ENCODE results near the gene ANKRD44.

ANKRD44 gene

GRCh38 chr2:197217541-197217940, 93.0 kb downstream of the ANKRD44 start:
- no peak overlapping the region for H3K4me3 ChIP-seq (ENCODE audit: low read depth, low read length)
- DNase-seq (ENCODE audit: low read depth) = no peak

GRCh38 chr2:197216361-197216979, 94.1 kb downstream of the ANKRD44 start:
- DNase-seq (ENCODE audit: low read depth) = no peak
- no peak overlapping the region for H3K4me3 ChIP-seq (ENCODE audit: low read depth, low read length)

GRCh38 chr2:197215748-197216360, 94.7 kb downstream of the ANKRD44 start:
- no peak overlapping the region for H3K4me3 ChIP-seq (ENCODE audit: low read depth, low read length)
- no peak for DNase-seq (ENCODE audit: low read depth)

- no peak for DNase-seq (ENCODE audit: low read depth)
- H3K4me3 ChIP-seq (ENCODE audit: low read depth, low read length) = no peak overlapping the region
Observed at GRCh38 chr2:197212344-197213262, 98.0 kb downstream of the ANKRD44 start.

- no peak for DNase-seq (ENCODE audit: low read depth)
- no peak overlapping the region for H3K4me3 ChIP-seq (ENCODE audit: low read depth, low read length)
Observed at GRCh38 chr2:197211881-197212342, 98.7 kb downstream of the ANKRD44 start.

GRCh38 chr2:197210430-197210829, 100.2 kb downstream of the ANKRD44 start:
- no peak overlapping the region for H3K4me3 ChIP-seq (ENCODE audit: low read depth, low read length)
- DNase-seq (ENCODE audit: low read depth) = no peak

GRCh38 chr2:197209742-197210408, 100.7 kb downstream of the ANKRD44 start:
- DNase-seq (ENCODE audit: low read depth) = no peak
- H3K4me3 ChIP-seq (ENCODE audit: low read depth, low read length) = no peak overlapping the region

GRCh38 chr2:197209246-197209645, 101.3 kb downstream of the ANKRD44 start:
- H3K4me3 ChIP-seq (ENCODE audit: low read depth, low read length) = no peak overlapping the region
- DNase-seq (ENCODE audit: low read depth) = no peak

GRCh38 chr2:197208841-197209240, 101.7 kb downstream of the ANKRD44 start:
- no peak overlapping the region for H3K4me3 ChIP-seq (ENCODE audit: low read depth, low read length)
- DNase-seq (ENCODE audit: low read depth) = no peak

- no peak for DNase-seq (ENCODE audit: low read depth)
- no peak overlapping the region for H3K4me3 ChIP-seq (ENCODE audit: low read depth, low read length)
Observed at GRCh38 chr2:197208024-197208423, 102.6 kb downstream of the ANKRD44 start.

GRCh38 chr2:197207598-197207997, 103.0 kb downstream of the ANKRD44 start:
- DNase-seq (ENCODE audit: low read depth) = no peak
- no peak overlapping the region for H3K4me3 ChIP-seq (ENCODE audit: low read depth, low read length)

GRCh38 chr2:197207106-197207505, 103.5 kb downstream of the ANKRD44 start:
- H3K4me3 ChIP-seq (ENCODE audit: low read depth, low read length) = no peak overlapping the region
- no peak for DNase-seq (ENCODE audit: low read depth)

- DNase-seq (ENCODE audit: low read depth) = no peak
- H3K4me3 ChIP-seq (ENCODE audit: low read depth, low read length) = no peak overlapping the region
Observed at GRCh38 chr2:197205585-197206215, 104.9 kb downstream of the ANKRD44 start.

GRCh38 chr2:197204519-197205250, 105.9 kb downstream of the ANKRD44 start:
- no peak overlapping the region for H3K4me3 ChIP-seq (ENCODE audit: low read depth, low read length)
- no peak for DNase-seq (ENCODE audit: low read depth)

GRCh38 chr2:197201874-197202273, 108.7 kb downstream of the ANKRD44 start:
- no peak overlapping the region for H3K4me3 ChIP-seq (ENCODE audit: low read depth, low read length)
- DNase-seq (ENCODE audit: low read depth) = no peak

GRCh38 chr2:197200762-197201058, 109.9 kb downstream of the ANKRD44 start:
- H3K4me3 ChIP-seq (ENCODE audit: low read depth, low read length) = no peak overlapping the region
- DNase-seq (ENCODE audit: low read depth) = no peak

GRCh38 chr2:197200051-197200761, 110.4 kb downstream of the ANKRD44 start:
- DNase-seq (ENCODE audit: low read depth) = no peak
- H3K4me3 ChIP-seq (ENCODE audit: low read depth, low read length) = no peak overlapping the region

- no peak for DNase-seq (ENCODE audit: low read depth)
- no peak overlapping the region for H3K4me3 ChIP-seq (ENCODE audit: low read depth, low read length)
Observed at GRCh38 chr2:197198890-197199289, 111.7 kb downstream of the ANKRD44 start.
